HG02588 (cell line): ENCODE data around the gene ENTPD1.

Experiments used
- ATAC-seq: cut with Tn5 transposase; IDR thresholded peaks from one replicate; pipeline ENCODE4 v1.9.1; 2021; ENCODE audit warnings: mild to moderate bottlenecking, moderate library complexity; ENCODE audit not compliant: unreplicated experiment

The ENTPD1 gene

GRCh38 chr10:95820363-95820762 is 64.4 kb downstream of the ENTPD1 start:
- peak; percentile 54 for ATAC-seq

- ATAC-seq: no peak
These were observed 65.8 kb downstream of the ENTPD1 start for GRCh38 chr10:95821720-95822119.

GRCh38 chr10:95830044-95830443 is 74.1 kb downstream of the ENTPD1 start:
- no peak for ATAC-seq

- no peak for ATAC-seq
These were observed 75.1 kb downstream of the ENTPD1 start for GRCh38 chr10:95831076-95831475.

- no peak for ATAC-seq
These were observed 75.6 kb downstream of the ENTPD1 start for GRCh38 chr10:95831515-95831914.

GRCh38 chr10:95832216-95833041 is 76.5 kb downstream of the ENTPD1 start:
- peak; percentile 84 for ATAC-seq

- ATAC-seq: no peak
These were observed 77.2 kb downstream of the ENTPD1 start for GRCh38 chr10:95833042-95833610.

GRCh38 chr10:95834406-95834805 is 78.4 kb downstream of the ENTPD1 start:
- no peak for ATAC-seq

- ATAC-seq: no peak
These were observed 79.3 kb downstream of the ENTPD1 start for GRCh38 chr10:95835149-95835860.

GRCh38 chr10:95835911-95836310 is 79.9 kb downstream of the ENTPD1 start:
- ATAC-seq: no peak

GRCh38 chr10:95836610-95837355 is 80.8 kb downstream of the ENTPD1 start:
- ATAC-seq: no peak

- peak; percentile 33 for ATAC-seq
These were observed 81.4 kb downstream of the ENTPD1 start for GRCh38 chr10:95837356-95837776.

GRCh38 chr10:95837783-95838182 is 81.8 kb downstream of the ENTPD1 start:
- ATAC-seq: peak; percentile 53

- no peak for ATAC-seq
These were observed 84.2 kb downstream of the ENTPD1 start for GRCh38 chr10:95840121-95840520.

- no peak for ATAC-seq
These were observed 84.7 kb downstream of the ENTPD1 start for GRCh38 chr10:95840681-95841080.

GRCh38 chr10:95841661-95842498 is 85.9 kb downstream of the ENTPD1 start:
- no peak for ATAC-seq

GRCh38 chr10:95845411-95845810 is 89.4 kb downstream of the ENTPD1 start:
- no peak for ATAC-seq

- ATAC-seq: no peak
These were observed 91.0 kb downstream of the ENTPD1 start for GRCh38 chr10:95847007-95847406.

GRCh38 chr10:95848841-95849240 is 92.9 kb downstream of the ENTPD1 start:
- ATAC-seq: no peak

- no peak for ATAC-seq
These were observed 94.8 kb downstream of the ENTPD1 start for GRCh38 chr10:95850791-95851190.
